H1 (cell line): ENCODE data around the gene GRIP1. TPM values are rescaled to one million over a fixed set of nuclear protein-coding genes. Genes with fewer than 3 reads are reported as not detected.

ENCODE experiments used
- CTCF ChIA-PET: fragments of 300-600 bp; sonication (Branson Sonifier 250); formaldehyde crosslinking; loops from one replicate; lab custom pipeline; 2021; ENCODE audit not compliant: partially characterized antibody; lab: Charles Lee
- POLR2A ChIA-PET: fragments of 300-600 bp; sonication (Branson Sonifier 250); formaldehyde crosslinking; loops from one replicate; lab custom pipeline; 2021; ENCODE audit warnings: inconsistent platforms; ENCODE audit not compliant: partially characterized antibody; lab: Charles Lee
- DNase-seq, 2 experiments: peaks; one replicate each; pipeline versions ENCODE4 v3.0.0 to v3.0.0-alpha.2; 2010 to 2022; ENCODE audit warnings: low spot score in 2 of 2, low read depth in 1 of 2, mixed read lengths in 1 of 2
- FAIRE-seq: peaks from 2 replicates; lab custom pipeline; 2011; peaks lifted over from hg19 to GRCh38; lab: Jason Lieb, UNC
- H2AFZ ChIP-seq: 2 replicates; pipeline ENCODE4 v1.8.1; 2012; ENCODE audit warnings: low read length, inconsistent platforms
- H2AK5ac ChIP-seq: 2 replicates; pipeline ENCODE4 v1.6.1; 2013; ENCODE audit warnings: low read depth, low read length
- H2BK120ac ChIP-seq: replicated peaks from 2 replicates; pipeline ENCODE3; 2013; ENCODE audit warnings: low read depth, low read length, inconsistent platforms
- H2BK12ac ChIP-seq: 2 replicates; pipeline ENCODE4 v1.6.1; 2013; ENCODE audit warnings: low read depth, low read length
- H2BK15ac ChIP-seq: 2 replicates; pipeline ENCODE4 v1.6.1; 2013; ENCODE audit warnings: low read length
- H2BK20ac ChIP-seq: 2 replicates; pipeline ENCODE4 v1.6.1; 2013; ENCODE audit warnings: low read length
- H2BK5ac ChIP-seq: 2 replicates; pipeline ENCODE4 v1.6.1; 2013; ENCODE audit warnings: low read depth, low read length
- H3K14ac ChIP-seq: 2 replicates; pipeline ENCODE4 v1.6.1; 2013; ENCODE audit warnings: inconsistent platforms; ENCODE audit not compliant: insufficient read length
- H3K18ac ChIP-seq: 2 replicates; pipeline ENCODE4 v1.6.1; 2013; ENCODE audit warnings: low read length; ENCODE audit errors: extremely low read depth
- H3K23ac ChIP-seq: 2 replicates; pipeline ENCODE4 v1.6.1; 2013; ENCODE audit warnings: inconsistent platforms; ENCODE audit not compliant: insufficient read length
- H3K23me2 ChIP-seq: 2 replicates; pipeline ENCODE4 v1.6.1; 2013; ENCODE audit warnings: low read depth, low read length
- H3K27ac ChIP-seq: 2 replicates; pipeline ENCODE4 v1.6.1; 2011; ENCODE audit warnings: low read depth, low read length, inconsistent platforms
- H3K27me3 ChIP-seq, 4 experiments: replicated peaks in 1 of 4; 1 replicate in 1 of 4; 2 replicates in 3 of 4; pipeline versions ENCODE4 v1.6.1 to v1.8.1; 2011 to 2013; ENCODE audit warnings: low read length in 3 of 4, mild to moderate bottlenecking in 3 of 4, inconsistent platforms in 2 of 4, mixed read lengths in 2 of 4, moderate library complexity in 1 of 4; ENCODE audit not compliant: control insufficient read depth in 3 of 4, insufficient read depth in 3 of 4; ENCODE audit errors: extremely low read depth in 1 of 4
- H3K36me3 ChIP-seq, 4 experiments: 2 replicates each; pipeline versions ENCODE4 v1.6.1 to v1.8.1; 2011 to 2013; ENCODE audit warnings: mild to moderate bottlenecking in 4 of 4, low read length in 3 of 4, moderate library complexity in 2 of 4, control low read depth in 1 of 4, inconsistent platforms in 1 of 4; ENCODE audit not compliant: insufficient read depth in 4 of 4, control insufficient read depth in 2 of 4
- H3K4ac ChIP-seq: replicated peaks from 2 replicates; pipeline ENCODE3; 2013; ENCODE audit warnings: low read length, low read depth, mixed read lengths, inconsistent platforms; ENCODE audit not compliant: insufficient read length
- H3K4me1 ChIP-seq, 4 experiments: replicated peaks in 1 of 4; 1 replicate in 1 of 4; 2 replicates in 3 of 4; pipeline versions ENCODE4 v1.6.1 to v1.8.1; 2011 to 2013; ENCODE audit warnings: low read length in 3 of 4, inconsistent platforms in 2 of 4, mixed read lengths in 1 of 4; ENCODE audit not compliant: insufficient read depth in 4 of 4, control insufficient read depth in 3 of 4
- H3K4me2 ChIP-seq, 2 experiments: 2 replicates each; pipeline versions ENCODE4 v1.6.1 to v1.8.1; 2011 to 2013; ENCODE audit warnings: low read depth in 2 of 2, low read length in 2 of 2, control low read depth in 1 of 2, inconsistent platforms in 1 of 2, mild to moderate bottlenecking in 1 of 2; ENCODE audit not compliant: insufficient read depth in 1 of 2
- H3K4me3 ChIP-seq, 4 experiments: fragments of 200-600, 300-600 bp in 1 of 4; sonication (generic), shearing (Covaris generic), sonication (Bioruptor Twin) in 1 of 4; 2 replicates each; pipeline versions ENCODE4 v1.5.1 to v1.8.1; 2011 to 2016; ENCODE audit warnings: low read length in 4 of 4, low read depth in 3 of 4, control low read depth in 2 of 4, inconsistent platforms in 2 of 4, mild to moderate bottlenecking in 2 of 4, mixed read lengths in 1 of 4, moderate library complexity in 1 of 4; ENCODE audit not compliant: insufficient read depth in 2 of 4; ENCODE audit errors: extremely low read depth in 1 of 4
- H3K56ac ChIP-seq: replicated peaks from 2 replicates; pipeline ENCODE3; 2013; ENCODE audit warnings: low read depth, mild to moderate bottlenecking, mixed read lengths, low read length, inconsistent platforms; ENCODE audit not compliant: insufficient read length
- H3K79me1 ChIP-seq: 2 replicates; pipeline ENCODE4 v1.6.1; 2013; ENCODE audit warnings: low read depth, low read length, control low read depth
- H3K79me2 ChIP-seq, 2 experiments: 2 replicates each; pipeline versions ENCODE4 v1.6.1 to v1.8.1; 2012 to 2013; ENCODE audit warnings: low read length in 2 of 2, mild to moderate bottlenecking in 2 of 2, inconsistent platforms in 1 of 2; ENCODE audit not compliant: insufficient read depth in 2 of 2, control insufficient read depth in 1 of 2
- H3K9ac ChIP-seq, 4 experiments: replicated peaks in 1 of 4; 1 replicate in 1 of 4; 2 replicates in 3 of 4; pipeline versions ENCODE4 v1.6.1 to v1.8.1; 2011 to 2013; ENCODE audit warnings: low read depth in 3 of 4, low read length in 3 of 4, control low read depth in 2 of 4, mild to moderate bottlenecking in 2 of 4, moderate library complexity in 2 of 4, inconsistent platforms in 1 of 4; ENCODE audit errors: extremely low read depth in 1 of 4
- H3K9me3 ChIP-seq, 2 experiments: 2 replicates each; pipeline versions ENCODE4 v1.6.1 to v1.8.1; 2012 to 2013; ENCODE audit warnings: mild to moderate bottlenecking in 2 of 2, moderate library complexity in 2 of 2, control low read depth in 1 of 2, inconsistent platforms in 1 of 2, low read depth in 1 of 2, low read length in 1 of 2, mixed read lengths in 1 of 2; ENCODE audit not compliant: insufficient read depth in 2 of 2
- H4K20me1 ChIP-seq, 2 experiments: replicated peaks in 1 of 2; 2 replicates each; pipeline versions ENCODE3 to v1.8.1; 2011 to 2013; ENCODE audit warnings: inconsistent platforms in 2 of 2, low read length in 2 of 2, mild to moderate bottlenecking in 1 of 2; ENCODE audit not compliant: insufficient read depth in 2 of 2, control insufficient read depth in 1 of 2
- H4K5ac ChIP-seq: 2 replicates; pipeline ENCODE4 v1.6.1; 2013; ENCODE audit warnings: low read length, low read depth, mixed read lengths, inconsistent platforms; ENCODE audit not compliant: insufficient read length
- H4K8ac ChIP-seq: 2 replicates; pipeline ENCODE4 v1.8.0; 2013; ENCODE audit warnings: mild to moderate bottlenecking, moderate library complexity, low read length, inconsistent platforms; ENCODE audit not compliant: insufficient read depth; ENCODE audit errors: extremely low read depth
- H4K91ac ChIP-seq: replicated peaks from 2 replicates; pipeline ENCODE3; 2013; ENCODE audit warnings: low read length, mixed read lengths, inconsistent platforms; ENCODE audit not compliant: insufficient read length
- KDM4A ChIP-seq: IDR thresholded peaks from one replicate; pipeline ENCODE4 v1.7.1; 2012; ENCODE audit warnings: low read depth, mild to moderate bottlenecking, moderate library complexity, low read length, inconsistent platforms; ENCODE audit not compliant: severe bottlenecking
- RAD21 ChIP-seq, 2 experiments: IDR thresholded peaks in 1 of 2; conservative IDR thresholded peaks in 1 of 2; 2 replicates each; pipeline ENCODE4 v1.6.1; 2011; ENCODE audit warnings: low read depth in 2 of 2, low read length in 2 of 2, improper control_type of control experiment in 1 of 2, inconsistent platforms in 1 of 2, mild to moderate bottlenecking in 1 of 2, moderate library complexity in 1 of 2
- WGBS, 2 experiments: shearing (Covaris generic) in 1 of 2; methylation state at CpG; one replicate each; pipeline versions ENCODE4 v1.1.6 to v1.1.7; 2013 to 2015; ENCODE audit warnings: low lambda C conversion rate in 2 of 2, mixed read lengths in 2 of 2, inconsistent platforms in 1 of 2, low coverage in 1 of 2, missing lambda C conversion rate in 1 of 2; ENCODE audit not compliant: insufficient replicate concordance in 2 of 2, insufficient coverage in 1 of 2, insufficient read length in 1 of 2; ENCODE audit errors: extremely low coverage in 1 of 2, missing lambda C conversion rate in 1 of 2; 5-methylcytosine and 5-hydroxymethylcytosine counted together
- polyA plus RNA-seq, 7 experiments: library from polyadenylated mRNA; depleted of rRNA in 3 of 7; stranded (reverse) in 5 of 7; unstranded in 2 of 7; fragments of >200 nt in 5 of 7; fragments of 200-250 nt in 2 of 7; gene quantifications; 1 replicate in 5 of 7; 2 replicates in 1 of 7; 4 replicates in 1 of 7; pipeline versions ENCODE4 v1.2.1 to v1.2.3, GENCODE V29; 2011 to 2013; ENCODE audit warnings: missing spikeins in 2 of 7, mixed read lengths in 2 of 7
- total RNA-seq: library from RNA; stranded (reverse); fragmentation: NEBNext Ultra II Directional; extraction: Animal tissue kit (Norgen Biotek cat#: 25700); gene quantifications from 2 replicates; pipeline ENCODE4 v1.2.1, GENCODE V29; 2021

GRIP1 gene
- total and polyA plus RNA-seq, 2 of the 8 experiments (the other 6 are each of a cell fraction or from before 2014, with no cell fraction given): 4.5 to 27.3 TPM

DNA sequence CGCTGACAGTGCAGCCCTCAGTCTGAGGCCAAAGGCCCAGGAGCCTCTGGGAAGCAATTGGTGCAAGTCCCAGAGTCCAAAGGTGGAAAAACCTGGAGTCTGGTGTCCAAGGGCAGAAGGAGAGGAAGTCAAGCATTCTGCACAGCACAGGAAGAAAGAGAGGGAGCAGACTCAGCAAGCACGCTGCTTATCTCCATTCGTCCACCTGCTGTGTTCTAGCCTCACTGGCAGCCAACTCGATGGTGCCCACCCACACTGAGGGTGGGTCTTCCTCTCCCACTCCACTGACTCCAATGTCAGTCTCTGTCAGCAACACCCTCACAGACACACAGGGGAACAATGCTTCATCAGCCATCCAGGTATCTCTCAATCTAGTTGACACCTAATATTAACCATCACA lies 337.8 kb downstream of the GRIP1 start:
- no peak overlapping the region for H3K4ac ChIP-seq
- FAIRE-seq (no peak), DNase-seq (no peak)
- no peak overlapping the region for H2BK20ac ChIP-seq
- H3K79me2 ChIP-seq: no peaks in the 10 kb centered on the region
- POLR2A ChIA-PET: no interaction called here
- H3K23ac ChIP-seq: no peak overlapping the region
- H3K4me2 ChIP-seq: no peak overlapping the region
- peaks cover 0 to 27% (median 10%) of the 10 kb centered on the region in 4 experiments; a peak in 6 of 8 replicates for H3K36me3 ChIP-seq
- H3K27me3 ChIP-seq: no peaks in the 10 kb centered on the region
- no peaks in the 10 kb centered on the region for H3K79me1 ChIP-seq
- WGBS, 2 experiments: 91% methylated on average over 4 of the region's 4 CpGs; no CpG with 5 or more reads in 1 of the 2 experiments
- H3K4me1 ChIP-seq: no peaks in the 10 kb centered on the region
- no peak overlapping the region for H3K9ac ChIP-seq
- no peak overlapping the region for H4K5ac ChIP-seq
- no peak overlapping the region for H3K14ac ChIP-seq
- H4K8ac ChIP-seq: no peak overlapping the region
- H2AFZ ChIP-seq: no peak overlapping the region
- no peak overlapping the region for H2AK5ac ChIP-seq
- no peak overlapping the region for H3K27ac ChIP-seq
- H2BK120ac ChIP-seq: no peak overlapping the region
- no peaks in the 10 kb centered on the region for H4K20me1 ChIP-seq
- peaks cover 10 to 11% of the 10 kb centered on the region in 2 experiments for H3K9me3 ChIP-seq
- no peak overlapping the region for H2BK12ac ChIP-seq
- H2BK15ac ChIP-seq: no peak overlapping the region
- H2BK5ac ChIP-seq: no peak overlapping the region
- H3K56ac ChIP-seq: no peak overlapping the region
- no peak overlapping the region for H4K91ac ChIP-seq
- no peak overlapping the region for H3K4me3 ChIP-seq
- no peak overlapping the region for H3K18ac ChIP-seq
- H3K23me2 ChIP-seq: no peaks in the 10 kb centered on the region
- CTCF ChIA-PET: no interaction called here
- TF ChIP-seq RAD21 (IDR thresholded peaks at IDR 0.05 in 1 of 2, conservative IDR thresholded peaks at IDR 0.05 in 1 of 2; ENCODE audit: low read depth in 2 of 2, low read length in 2 of 2) (no peak), KDM4A (no peak)
